H1 (cell line): Measurements from ENCODE around the gene CACNA1C. TPM values are rescaled to one million over a fixed set of nuclear protein-coding genes. Genes with fewer than 3 reads are reported as not detected.

ENCODE experiments used
- JUN ChIP-seq: IDR thresholded peaks from 2 replicates; pipeline ENCODE4 v1.6.1; 2011; ENCODE audit warnings: low read depth, mild to moderate bottlenecking, improper control_type of control experiment, low read length
- polyA plus RNA-seq, 7 experiments: library from polyadenylated mRNA; depleted of rRNA in 3 of 7; stranded (reverse) in 5 of 7; unstranded in 2 of 7; fragments of >200 nt in 5 of 7; fragments of 200-250 nt in 2 of 7; gene quantifications; 1 replicate in 5 of 7; 2 replicates in 1 of 7; 4 replicates in 1 of 7; pipeline versions ENCODE4 v1.2.1 to v1.2.3, GENCODE V29; 2011 to 2013; ENCODE audit warnings: missing spikeins in 2 of 7, mixed read lengths in 2 of 7
- total RNA-seq: library from RNA; stranded (reverse); fragmentation: NEBNext Ultra II Directional; extraction: Animal tissue kit (Norgen Biotek cat#: 25700); gene quantifications from 2 replicates; pipeline ENCODE4 v1.2.1, GENCODE V29; 2021

Gene CACNA1C
- total and polyA plus RNA-seq, 2 of the 8 experiments (the other 6 are each of a cell fraction or from before 2014, with no cell fraction given): 1.3 TPM

- TF ChIP-seq JUN: no peak
These were observed 183.9 kb downstream of the CACNA1C start (continued) for GRCh38 chr12:2236506-2237294.
